Mesothelial cell of epicardium (in vitro differentiated cells): Measurements from ENCODE around the gene SPATA6. TPM values are rescaled to one million over a fixed set of nuclear protein-coding genes. Genes with fewer than 3 reads are reported as not detected.

Source experiments
- DNase-seq, 2 experiments: peaks; one replicate each; pipeline ENCODE4 v3.0.0; 2021; ENCODE audit warnings: low spot score in 2 of 2; ENCODE audit not compliant: unreplicated experiment in 2 of 2
- H3K27ac Mint-ChIP-seq: 2 replicates; pipeline ENCODE4 v1.8.0; 2021; ENCODE audit warnings: mixed read lengths
- H3K27me3 Mint-ChIP-seq: 2 replicates; pipeline ENCODE4 v1.8.0; 2021; ENCODE audit warnings: low read depth, mixed read lengths
- H3K36me3 Mint-ChIP-seq: 2 replicates; pipeline ENCODE4 v1.8.0; 2021; ENCODE audit warnings: mixed read lengths
- H3K4me1 Mint-ChIP-seq: 2 replicates; pipeline ENCODE4 v1.8.0; 2021; ENCODE audit warnings: mixed read lengths
- H3K4me3 Mint-ChIP-seq: 2 replicates; pipeline ENCODE4 v1.8.0; 2021; ENCODE audit warnings: mild to moderate bottlenecking, moderate library complexity, mixed read lengths
- H3K9me3 Mint-ChIP-seq: 2 replicates; pipeline ENCODE4 v1.8.0; 2021; ENCODE audit warnings: mixed read lengths
- total RNA-seq: library from RNA; stranded (reverse); gene quantifications from 3 replicates; pipeline ENCODE4 v1.2.1, GENCODE V29; 2021
- TF ChIP-seq, protein P1 (sequence below): fragments of 200-600 bp; sonication (generic); IDR thresholded peaks from one replicate; pipeline ENCODE4 v1.5.0; 2021; ENCODE audit warnings: antibody characterized with exemption; ENCODE audit not compliant: unreplicated experiment

Gene SPATA6
- total RNA-seq, 1 donor from 2014 or later, result 17.9 TPM

GRCh38 chr1:48251323-48251722, 220.7 kb downstream of the SPATA6 start:
- Mint-ChIP-seq H3K4me3 (no peak overlapping the region), H3K9me3 (no peaks in the 10 kb centered on the region), H3K27me3 (peaks cover 37% of the 10 kb centered on the region), H3K36me3 (no peaks in the 10 kb centered on the region), H3K27ac (no peak overlapping the region), H3K4me1 (no peaks in the 10 kb centered on the region)
- no peak for DNase-seq
- TF ChIP-seq, protein P1, sequence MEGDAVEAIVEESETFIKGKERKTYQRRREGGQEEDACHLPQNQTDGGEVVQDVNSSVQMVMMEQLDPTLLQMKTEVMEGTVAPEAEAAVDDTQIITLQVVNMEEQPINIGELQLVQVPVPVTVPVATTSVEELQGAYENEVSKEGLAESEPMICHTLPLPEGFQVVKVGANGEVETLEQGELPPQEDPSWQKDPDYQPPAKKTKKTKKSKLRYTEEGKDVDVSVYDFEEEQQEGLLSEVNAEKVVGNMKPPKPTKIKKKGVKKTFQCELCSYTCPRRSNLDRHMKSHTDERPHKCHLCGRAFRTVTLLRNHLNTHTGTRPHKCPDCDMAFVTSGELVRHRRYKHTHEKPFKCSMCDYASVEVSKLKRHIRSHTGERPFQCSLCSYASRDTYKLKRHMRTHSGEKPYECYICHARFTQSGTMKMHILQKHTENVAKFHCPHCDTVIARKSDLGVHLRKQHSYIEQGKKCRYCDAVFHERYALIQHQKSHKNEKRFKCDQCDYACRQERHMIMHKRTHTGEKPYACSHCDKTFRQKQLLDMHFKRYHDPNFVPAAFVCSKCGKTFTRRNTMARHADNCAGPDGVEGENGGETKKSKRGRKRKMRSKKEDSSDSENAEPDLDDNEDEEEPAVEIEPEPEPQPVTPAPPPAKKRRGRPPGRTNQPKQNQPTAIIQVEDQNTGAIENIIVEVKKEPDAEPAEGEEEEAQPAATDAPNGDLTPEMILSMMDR, result no peak

DNA sequence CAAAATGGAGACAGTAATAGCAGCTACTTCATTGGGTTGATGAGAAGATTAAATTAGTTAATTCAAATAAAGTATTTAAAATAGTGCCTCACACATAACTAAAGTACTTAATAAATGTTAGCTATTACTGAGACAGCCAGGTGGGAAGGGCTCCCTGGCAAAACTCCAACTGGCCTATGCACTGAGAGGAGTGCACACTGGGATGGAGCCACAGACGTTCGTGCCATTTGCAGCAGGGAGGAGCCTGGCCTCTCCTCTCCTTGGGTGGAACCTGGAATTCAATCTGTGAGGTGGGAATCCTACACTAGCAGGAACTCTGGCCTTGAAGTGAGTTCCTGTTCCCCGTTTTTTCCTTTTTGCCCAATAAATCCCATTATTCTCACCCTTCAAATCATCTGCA, 221.4 kb downstream of the SPATA6 start:
- Mint-ChIP-seq H3K36me3 (no peaks in the 10 kb centered on the region), H3K4me1 (no peaks in the 10 kb centered on the region), H3K4me3 (no peak overlapping the region), H3K27me3 (peaks cover 31% of the 10 kb centered on the region), H3K9me3 (no peaks in the 10 kb centered on the region), H3K27ac (no peak overlapping the region)
- no peak for DNase-seq
- TF ChIP-seq, protein P1, result no peak

DNA sequence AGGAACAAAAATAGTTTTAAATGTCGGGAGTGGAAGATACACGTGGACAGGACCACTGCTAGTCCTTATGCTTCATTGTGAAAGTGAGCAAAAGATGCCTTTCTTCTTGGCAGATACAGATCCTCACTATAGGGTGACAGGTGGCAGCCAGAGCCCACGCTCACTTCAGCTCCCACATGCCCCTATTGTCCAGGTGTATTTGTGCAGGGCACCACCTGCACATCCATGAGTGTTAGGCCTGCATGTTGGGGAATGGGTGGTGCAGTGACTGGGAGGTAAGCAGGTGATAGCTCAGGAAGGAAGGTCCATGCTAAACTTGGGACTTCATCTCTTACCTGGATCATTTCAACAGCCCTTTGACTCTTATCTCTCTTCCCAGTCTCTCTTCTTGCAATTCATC, 222.1 kb downstream of the SPATA6 start:
- Mint-ChIP-seq H3K27me3 (peaks cover 25% of the 10 kb centered on the region), H3K36me3 (no peaks in the 10 kb centered on the region), H3K27ac (no peak overlapping the region), H3K4me3 (no peak overlapping the region), H3K9me3 (no peaks in the 10 kb centered on the region), H3K4me1 (no peaks in the 10 kb centered on the region)
- TF ChIP-seq, protein P1, result no peak
- DNase-seq, result no peak

DNA sequence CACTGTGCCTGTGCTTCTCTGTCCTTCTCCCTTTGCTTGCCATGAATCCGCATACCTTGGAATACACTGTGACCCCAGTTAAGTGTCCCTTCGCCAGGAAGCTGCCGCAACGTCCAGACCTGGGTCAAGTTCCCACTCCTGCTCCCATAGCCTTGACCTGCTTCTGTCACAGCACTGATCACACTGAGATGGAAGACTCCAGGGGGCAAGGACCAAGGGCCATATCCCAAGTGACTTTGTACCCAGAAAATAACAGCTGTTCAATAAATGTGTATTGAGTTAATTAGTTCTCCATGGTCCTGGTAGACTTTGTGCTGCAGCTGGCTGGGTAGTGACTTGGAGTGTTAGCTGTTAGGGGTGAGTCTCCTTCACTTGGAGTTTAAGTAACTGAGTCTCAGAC, 223.6 kb downstream of the SPATA6 start:
- H3K27ac Mint-ChIP-seq, result no peak overlapping the region

DNA sequence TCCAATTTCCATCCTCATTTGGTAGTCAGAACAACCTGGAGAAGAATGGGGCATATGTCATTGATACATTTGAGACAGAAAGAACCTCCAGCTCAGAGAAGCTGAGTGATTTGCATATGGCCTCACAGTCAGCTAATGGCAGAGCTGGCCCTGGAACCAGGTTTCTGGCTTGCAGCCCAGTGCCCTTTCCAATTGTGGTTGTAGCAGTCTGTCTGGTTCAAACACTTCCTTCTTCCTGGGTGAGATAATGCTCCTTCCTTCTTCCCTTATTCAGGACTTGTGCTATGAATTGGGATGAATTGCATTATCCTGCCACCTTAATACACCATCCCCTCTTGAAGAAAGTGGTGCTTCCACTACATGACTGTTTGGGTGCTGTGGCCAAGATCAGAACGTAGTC, 225.3 kb downstream of the SPATA6 start:
- peaks cover 18% of the 10 kb centered on the region for H3K27me3 Mint-ChIP-seq
- no peak overlapping the region for H3K4me3 Mint-ChIP-seq
- no peak for DNase-seq
- no peaks in the 10 kb centered on the region for H3K9me3 Mint-ChIP-seq
- no peaks in the 10 kb centered on the region for H3K36me3 Mint-ChIP-seq
- H3K4me1 Mint-ChIP-seq, result no peaks in the 10 kb centered on the region
- no peak overlapping the region for H3K27ac Mint-ChIP-seq
- TF ChIP-seq, protein P1, result no peak

More for the DNA sequence above, 223.6 kb downstream of the SPATA6 start:
- Mint-ChIP-seq H3K27me3 (peaks cover 20% of the 10 kb centered on the region), H3K9me3 (no peaks in the 10 kb centered on the region), H3K4me3 (no peak overlapping the region), H3K4me1 (no peaks in the 10 kb centered on the region), H3K36me3 (no peaks in the 10 kb centered on the region)
- DNase-seq, result no peak
- TF ChIP-seq, protein P1, result no peak

Other genes starting within 250 kb of the SPATA6 start
- gene SLC5A9, start 249.5 kb downstream of the SPATA6 start, total RNA-seq, result 0.07 TPM in 2 of 3 replicates, not detected in the other